ENCODE results near the gene EPHA2.

DNA sequence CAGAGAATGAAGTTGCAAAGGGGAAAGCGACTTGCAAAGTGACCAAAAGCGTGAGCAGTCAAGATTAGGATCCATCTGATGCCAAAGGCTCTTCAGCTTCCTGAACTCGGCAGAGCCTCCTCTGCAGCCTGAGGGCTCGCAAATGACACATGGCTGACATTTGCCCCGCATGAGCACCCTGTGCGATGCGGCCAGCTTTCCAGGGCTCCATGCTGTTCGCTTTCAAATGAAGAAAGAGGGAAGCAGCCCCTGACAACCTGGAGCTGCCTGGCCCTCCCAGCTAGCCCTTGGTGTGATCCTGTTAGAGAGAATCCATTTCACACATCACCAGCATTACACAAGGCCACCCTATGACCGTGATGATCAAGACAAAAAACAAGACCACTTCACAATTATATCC lies 62.3 kb downstream of the EPHA2 start:
- TF ChIP-seq, protein P1, sequence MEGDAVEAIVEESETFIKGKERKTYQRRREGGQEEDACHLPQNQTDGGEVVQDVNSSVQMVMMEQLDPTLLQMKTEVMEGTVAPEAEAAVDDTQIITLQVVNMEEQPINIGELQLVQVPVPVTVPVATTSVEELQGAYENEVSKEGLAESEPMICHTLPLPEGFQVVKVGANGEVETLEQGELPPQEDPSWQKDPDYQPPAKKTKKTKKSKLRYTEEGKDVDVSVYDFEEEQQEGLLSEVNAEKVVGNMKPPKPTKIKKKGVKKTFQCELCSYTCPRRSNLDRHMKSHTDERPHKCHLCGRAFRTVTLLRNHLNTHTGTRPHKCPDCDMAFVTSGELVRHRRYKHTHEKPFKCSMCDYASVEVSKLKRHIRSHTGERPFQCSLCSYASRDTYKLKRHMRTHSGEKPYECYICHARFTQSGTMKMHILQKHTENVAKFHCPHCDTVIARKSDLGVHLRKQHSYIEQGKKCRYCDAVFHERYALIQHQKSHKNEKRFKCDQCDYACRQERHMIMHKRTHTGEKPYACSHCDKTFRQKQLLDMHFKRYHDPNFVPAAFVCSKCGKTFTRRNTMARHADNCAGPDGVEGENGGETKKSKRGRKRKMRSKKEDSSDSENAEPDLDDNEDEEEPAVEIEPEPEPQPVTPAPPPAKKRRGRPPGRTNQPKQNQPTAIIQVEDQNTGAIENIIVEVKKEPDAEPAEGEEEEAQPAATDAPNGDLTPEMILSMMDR (IDR thresholded peaks at IDR 0.05; ENCODE audit: extremely low read depth in 1 of 2, insufficient read depth in 1 of 2, low read depth in 1 of 2, low read length in 2 of 2), result no peak
- TF ChIP-seq POLR2A (IDR thresholded peaks at IDR 0.05; ENCODE audit: low read depth, low read length) (no peak), JUN (IDR thresholded peaks at IDR 0.05; ENCODE audit: borderline replicate concordance, insufficient read depth, insufficient read length, low read depth) (no peak), MYC (IDR thresholded peaks at IDR 0.05; ENCODE audit: low read depth, low read length) (no peak)
- TF ChIP-seq, protein P2, sequence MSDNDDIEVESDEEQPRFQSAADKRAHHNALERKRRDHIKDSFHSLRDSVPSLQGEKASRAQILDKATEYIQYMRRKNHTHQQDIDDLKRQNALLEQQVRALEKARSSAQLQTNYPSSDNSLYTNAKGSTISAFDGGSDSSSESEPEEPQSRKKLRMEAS (IDR thresholded peaks at IDR 0.05; ENCODE audit: insufficient read depth, insufficient read length), result no peak

All from endothelial cell of umbilical vein (primary cell).